ENCODE results near the gene ZBTB40. TPM values are rescaled to one million over a fixed set of nuclear protein-coding genes. Genes with fewer than 3 reads are reported as not detected.

The ZBTB40 gene
- polyA plus RNA-seq, 1 of the 3 experiments (the other 2 are of a cell fraction) = 5.0 TPM

- Histone ChIP-seq H3K79me2 (ENCODE audit: insufficient read depth) (peaks cover 51% of the 10 kb centered on the region), H3K36me3 (replicated peaks in 1 of 2; ENCODE audit: control insufficient read depth in 1 of 2, insufficient read depth in 2 of 2, low read length in 1 of 2) (no peaks in the 10 kb centered on the region), H3K4me2 (no peak overlapping the region), H2AFZ (ENCODE audit: low read depth) (no peak overlapping the region), H3K9me3 (no peaks in the 10 kb centered on the region), H3K4me3 (ENCODE audit: low read depth in 2 of 2, low read length in 1 of 2) (no peak overlapping the region), H3K9me2 (no peaks in the 10 kb centered on the region), H3K9ac (no peak overlapping the region), H3F3A (replicated peaks; ENCODE audit: insufficient read depth) (peaks cover 4% of the 10 kb centered on the region), H3K4me1 (ENCODE audit: control insufficient read depth in 1 of 2, insufficient read depth in 2 of 2, low read depth in 1 of 2, low read length in 1 of 2) (peaks cover 0 to 40% of the 10 kb centered on the region in 2 experiments; a peak in 2 of 4 replicates), H3K27me3 (ENCODE audit: insufficient read depth) (no peaks in the 10 kb centered on the region), H3K27ac (ENCODE audit: low read depth in 2 of 2, low read length in 1 of 2) (peak overlapping the region in 1 of 2 experiments; percentile 76; a peak in 2 of 4 replicates), H4K20me1 (ENCODE audit: insufficient read depth) (no peaks in the 10 kb centered on the region)
- DNase-seq = peak; percentile 35
- POLR2A ChIA-PET = no interaction called here
- WGBS (ENCODE audit: low lambda C conversion rate) = 59% methylated on average over 3 of the region's 3 CpGs
- TF ChIP-seq RAD21 (IDR thresholded peaks at IDR 0.05; ENCODE audit: low read length) (0 out of 2 replicates have a peak, but pooled peaks have one; percentile 6), SIN3A (IDR thresholded peaks at IDR 0.05; ENCODE audit: borderline replicate concordance, low read depth, low read length) (no peak)
- CTCF ChIA-PET = interaction anchor here (1.4 to 1.7 kb wide), 4 partner anchors 10 to 184 kb away, joined by 3 to 6 read pairs (median 4); no protein-coding TSS in a partner anchor
These were observed 5.7 kb downstream of the ZBTB40 start for GRCh38 chr1:22457345-22457744.

- no peaks in the 10 kb centered on the region for H3K9me2 ChIP-seq
- no peak overlapping the region for H2AFZ ChIP-seq (ENCODE audit: low read depth)
- no peak for DNase-seq
- ChIA-PET CTCF (interaction anchor here (1.4 to 1.7 kb wide), 4 partner anchors 10 to 184 kb away, joined by 3 to 6 read pairs (median 4); no protein-coding TSS in a partner anchor), POLR2A (no interaction called here)
- no peaks in the 10 kb centered on the region for H4K20me1 ChIP-seq (ENCODE audit: insufficient read depth)
- no peak overlapping the region for H3K9ac ChIP-seq
- H3K4me1 ChIP-seq (ENCODE audit: control insufficient read depth in 1 of 2, insufficient read depth in 2 of 2, low read depth in 1 of 2, low read length in 1 of 2) = peaks cover 0 to 39% of the 10 kb centered on the region in 2 experiments; a peak in 2 of 4 replicates
- no peak overlapping the region for H3K4me2 ChIP-seq
- no peaks in the 10 kb centered on the region for H3K36me3 ChIP-seq (replicated peaks in 1 of 2; ENCODE audit: control insufficient read depth in 1 of 2, insufficient read depth in 2 of 2, low read length in 1 of 2)
- H3K27ac ChIP-seq (ENCODE audit: low read depth in 2 of 2, low read length in 1 of 2) = peak overlapping the region in 1 of 2 experiments; percentile 76; a peak in 2 of 4 replicates
- no peaks in the 10 kb centered on the region for H3K9me3 ChIP-seq
- no peaks in the 10 kb centered on the region for H3F3A ChIP-seq (replicated peaks; ENCODE audit: insufficient read depth)
- no peaks in the 10 kb centered on the region for H3K27me3 ChIP-seq (ENCODE audit: insufficient read depth)
- TF ChIP-seq POLR2AphosphoS5 (IDR thresholded peaks at IDR 0.05; ENCODE audit: low read depth, low read length) (no peak), ZBTB33 (IDR thresholded peaks at IDR 0.05; ENCODE audit: borderline replicate concordance, low read depth) (no peak)
- peaks cover 46% of the 10 kb centered on the region for H3K79me2 ChIP-seq (ENCODE audit: insufficient read depth)
- no peak overlapping the region for H3K4me3 ChIP-seq (ENCODE audit: low read depth in 2 of 2, low read length in 1 of 2)
These were observed 6.2 kb downstream of the ZBTB40 start for GRCh38 chr1:22457836-22458235.

- CTCF ChIA-PET = interaction anchor here (0.8 to 1.5 kb wide), 3 partner anchors 11 to 66 kb away, joined by 3 to 5 read pairs (median 4); no protein-coding TSS in a partner anchor
- Histone ChIP-seq H3K4me1 (ENCODE audit: control insufficient read depth in 1 of 2, insufficient read depth in 2 of 2, low read depth in 1 of 2, low read length in 1 of 2) (peaks cover 0 to 23% of the 10 kb centered on the region in 2 experiments; a peak in 2 of 4 replicates), H3K79me2 (ENCODE audit: insufficient read depth) (peaks cover 34% of the 10 kb centered on the region), H3F3A (replicated peaks; ENCODE audit: insufficient read depth) (no peaks in the 10 kb centered on the region), H3K27me3 (ENCODE audit: insufficient read depth) (no peaks in the 10 kb centered on the region), H3K9ac (no peak overlapping the region), H2AFZ (ENCODE audit: low read depth) (no peak overlapping the region), H4K20me1 (ENCODE audit: insufficient read depth) (no peaks in the 10 kb centered on the region), H3K4me3 (ENCODE audit: low read depth in 2 of 2, low read length in 1 of 2) (no peak overlapping the region), H3K9me2 (no peaks in the 10 kb centered on the region), H3K9me3 (no peaks in the 10 kb centered on the region), H3K27ac (ENCODE audit: low read depth in 2 of 2, low read length in 1 of 2) (no peak overlapping the region), H3K36me3 (replicated peaks in 1 of 2; ENCODE audit: control insufficient read depth in 1 of 2, insufficient read depth in 2 of 2, low read length in 1 of 2) (no peaks in the 10 kb centered on the region), H3K4me2 (no peak overlapping the region)
- POLR2A ChIA-PET = no interaction called here
- TF ChIP-seq USF1 (IDR thresholded peaks at IDR 0.05; ENCODE audit: borderline replicate concordance, low read depth) (no peak), FOXJ3 (CRISPR knock-in tag; IDR thresholded peaks at IDR 0.05) (no peak), FOXM1 (IDR thresholded peaks at IDR 0.05; ENCODE audit: low read depth) (no peak), NFIC (IDR thresholded peaks at IDR 0.05; ENCODE audit: borderline replicate concordance) (no peak), TAF1 (IDR thresholded peaks at IDR 0.05; ENCODE audit: borderline replicate concordance, low read depth, low read length) (no peak), SMC3 (IDR thresholded peaks at IDR 0.05; ENCODE audit: low read depth, low read length) (no peak), CHD2 (IDR thresholded peaks at IDR 0.05; ENCODE audit: low read length, partially characterized antibody) (no peak), GATA2 (CRISPR knock-in tag; IDR thresholded peaks at IDR 0.05) (no peak), RXRA (IDR thresholded peaks at IDR 0.05; ENCODE audit: borderline replicate concordance, low read depth) (no peak), YY1 (IDR thresholded peaks at IDR 0.05; ENCODE audit: low read depth) (no peak)
- 99% methylated on average over 3 of the region's 3 CpGs for WGBS (ENCODE audit: low lambda C conversion rate)
- no peak for DNase-seq
These were observed 9.4 kb downstream of the ZBTB40 start for GRCh38 chr1:22461100-22461499.
